ENCODE measurements around the gene ICE2.
A peak's percentile ranks its signal among the peaks of the same experiment; 100 is the strongest.

ICE2 gene

DNA sequence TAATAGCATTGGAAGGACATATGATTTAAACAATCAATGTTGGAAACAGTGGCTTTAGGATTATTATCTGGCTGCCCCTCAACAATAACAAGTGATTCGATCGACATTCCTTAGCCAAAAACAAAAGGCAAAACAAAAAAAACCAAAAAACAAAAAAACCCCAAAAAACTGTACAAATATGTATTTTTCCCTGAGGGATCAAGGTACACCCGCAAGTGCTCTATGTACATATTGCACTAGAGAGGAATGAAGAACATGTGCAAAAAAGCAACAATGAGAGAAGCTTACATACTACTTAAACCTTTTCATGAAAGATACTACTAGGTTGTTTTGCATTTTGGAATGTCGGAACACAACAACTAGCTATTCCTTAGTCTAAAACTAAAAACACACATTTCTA, 14.2 kb upstream of the ICE2 start:
- H3K4me1 ChIP-seq (ENCODE audit: insufficient read depth, insufficient read length), result no peaks in the 10 kb centered on the region
- TF ChIP-seq SUZ12 (IDR thresholded peaks at IDR 0.05; ENCODE audit: extremely low read depth, insufficient read depth, insufficient read length) (no peak), ZNF274 (IDR thresholded peaks at IDR 0.05; ENCODE audit: low read depth, low read length) (no peak), YY1 (IDR thresholded peaks at IDR 0.05; ENCODE audit: insufficient read depth, insufficient read length) (no peak)
- DNase-seq (ENCODE audit: low read depth, low spot score), result no peak
- no peaks in the 10 kb centered on the region for H3K9me3 ChIP-seq (ENCODE audit: insufficient read depth, low read length)
- H3K4me3 ChIP-seq (ENCODE audit: insufficient read length, low read depth), result no peak overlapping the region
- no peak overlapping the region for H3K9ac ChIP-seq (ENCODE audit: insufficient read length, low read depth)
- H3K36me3 ChIP-seq (ENCODE audit: insufficient read depth, insufficient read length, low read length), result peaks cover 2% of the 10 kb centered on the region
- H3K27me3 ChIP-seq (ENCODE audit: insufficient read depth, insufficient read length), result no peaks in the 10 kb centered on the region

DNA sequence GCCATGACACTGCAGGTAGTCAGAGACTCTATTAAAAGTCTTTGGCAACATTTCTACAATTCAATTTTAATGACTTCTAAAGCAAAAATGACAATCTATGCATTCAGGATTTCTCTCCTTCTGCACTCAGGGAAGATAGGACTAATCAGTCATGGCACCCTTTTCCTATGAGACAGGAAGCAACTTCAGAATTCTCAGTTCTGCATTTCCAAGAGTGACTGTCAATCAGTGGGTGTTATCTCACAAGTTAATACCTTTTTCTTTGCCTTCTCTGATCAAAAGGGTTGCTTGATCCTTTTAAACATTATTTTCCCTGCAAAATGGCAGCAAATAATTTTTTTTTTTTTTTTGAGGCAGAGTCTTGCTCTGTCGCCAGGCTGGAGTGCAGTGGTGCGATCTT, 7.8 kb upstream of the ICE2 start:
- Histone ChIP-seq H3K4me3 (ENCODE audit: insufficient read length, low read depth) (no peak overlapping the region), H3K9ac (ENCODE audit: insufficient read length, low read depth) (no peak overlapping the region), H3K36me3 (ENCODE audit: insufficient read depth, insufficient read length, low read length) (no peaks in the 10 kb centered on the region), H3K9me3 (ENCODE audit: insufficient read depth, low read length) (no peaks in the 10 kb centered on the region), H3K4me1 (ENCODE audit: insufficient read depth, insufficient read length) (no peaks in the 10 kb centered on the region), H3K27me3 (ENCODE audit: insufficient read depth, insufficient read length) (no peaks in the 10 kb centered on the region)
- DNase-seq (ENCODE audit: low read depth, low spot score), result no peak
- TF ChIP-seq ZNF274 (IDR thresholded peaks at IDR 0.05; ENCODE audit: low read depth, low read length), result no peak
- no peak for TF ChIP-seq SUZ12 (IDR thresholded peaks at IDR 0.05; ENCODE audit: extremely low read depth, insufficient read depth, insufficient read length)
- no peak for TF ChIP-seq YY1 (IDR thresholded peaks at IDR 0.05; ENCODE audit: insufficient read depth, insufficient read length)

DNA sequence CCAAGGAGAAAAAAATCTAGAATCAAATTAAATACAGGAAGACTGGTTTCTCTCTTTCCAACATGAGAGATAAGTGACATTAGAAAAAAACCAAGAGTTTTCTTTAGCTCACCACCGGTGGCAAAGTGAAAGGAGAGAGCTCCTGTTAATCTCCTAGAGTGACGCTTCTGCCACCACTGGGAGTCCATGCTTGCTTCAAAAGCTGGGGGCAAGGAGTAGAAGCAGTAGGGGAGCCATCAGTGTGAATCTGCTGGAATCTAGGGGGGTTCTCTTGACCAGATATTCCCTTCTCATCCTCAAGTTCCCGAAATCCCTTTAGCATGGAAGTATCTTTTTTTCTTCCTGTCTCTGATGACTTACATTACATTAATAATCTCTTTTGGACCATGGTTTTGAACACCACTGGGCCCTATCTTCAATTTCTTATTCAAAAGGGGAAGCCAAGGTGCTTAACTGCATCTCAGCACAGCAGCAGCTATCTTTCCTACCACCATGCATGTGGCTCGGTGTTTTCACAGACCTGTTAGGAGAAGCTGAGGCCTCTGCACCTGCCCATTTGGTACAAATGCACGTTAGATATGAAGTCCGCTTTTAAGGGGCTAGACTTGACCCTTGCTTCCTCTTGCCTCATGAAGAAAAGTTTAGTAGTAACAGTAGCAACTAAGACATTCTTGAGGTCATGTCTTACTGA, 6.6 kb upstream of the ICE2 start:
- DNase-seq (ENCODE audit: low read depth, low spot score), result no peak
- H3K4me3 ChIP-seq (ENCODE audit: insufficient read length, low read depth), result no peak overlapping the region
- H3K9me3 ChIP-seq (ENCODE audit: insufficient read depth, low read length), result no peaks in the 10 kb centered on the region
- H3K9ac ChIP-seq (ENCODE audit: insufficient read length, low read depth), result no peak overlapping the region
- TF ChIP-seq SUZ12 (IDR thresholded peaks at IDR 0.05; ENCODE audit: extremely low read depth, insufficient read depth, insufficient read length) (no peak), ZNF274 (IDR thresholded peaks at IDR 0.05; ENCODE audit: low read depth, low read length) (no peak), YY1 (IDR thresholded peaks at IDR 0.05; ENCODE audit: insufficient read depth, insufficient read length) (no peak)
- H3K4me1 ChIP-seq (ENCODE audit: insufficient read depth, insufficient read length), result no peaks in the 10 kb centered on the region
- H3K36me3 ChIP-seq (ENCODE audit: insufficient read depth, insufficient read length, low read length), result no peaks in the 10 kb centered on the region
- H3K27me3 ChIP-seq (ENCODE audit: insufficient read depth, insufficient read length), result no peaks in the 10 kb centered on the region

DNA sequence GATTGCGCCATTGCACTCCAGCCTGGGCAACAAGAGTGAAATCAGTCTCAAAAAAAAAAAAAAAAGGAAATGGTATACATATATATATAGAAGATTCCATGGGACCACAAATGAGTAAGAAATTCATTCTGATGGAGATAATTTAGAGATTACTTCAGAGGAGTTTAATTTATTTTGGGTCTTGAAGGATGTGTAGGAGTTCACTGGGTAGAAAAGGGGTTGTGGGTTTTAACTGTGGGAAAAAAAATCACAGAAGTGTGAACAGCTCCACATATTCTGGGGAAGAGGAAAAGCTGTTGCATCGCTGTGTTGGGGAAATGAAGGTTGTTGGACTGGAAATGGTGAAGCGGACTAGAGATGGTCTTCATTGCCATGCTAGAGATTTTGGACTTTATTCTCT, 4.1 kb upstream of the ICE2 start:
- no peaks in the 10 kb centered on the region for H3K36me3 ChIP-seq (ENCODE audit: insufficient read depth, insufficient read length, low read length)
- TF ChIP-seq SUZ12 (IDR thresholded peaks at IDR 0.05; ENCODE audit: extremely low read depth, insufficient read depth, insufficient read length) (no peak), ZNF274 (IDR thresholded peaks at IDR 0.05; ENCODE audit: low read depth, low read length) (no peak), YY1 (IDR thresholded peaks at IDR 0.05; ENCODE audit: insufficient read depth, insufficient read length) (no peak)
- no peaks in the 10 kb centered on the region for H3K27me3 ChIP-seq (ENCODE audit: insufficient read depth, insufficient read length)
- H3K9me3 ChIP-seq (ENCODE audit: insufficient read depth, low read length), result no peaks in the 10 kb centered on the region
- H3K4me3 ChIP-seq (ENCODE audit: insufficient read length, low read depth), result no peak overlapping the region
- no peak overlapping the region for H3K9ac ChIP-seq (ENCODE audit: insufficient read length, low read depth)
- DNase-seq (ENCODE audit: low read depth, low spot score), result no peak
- no peaks in the 10 kb centered on the region for H3K4me1 ChIP-seq (ENCODE audit: insufficient read depth, insufficient read length)

DNA sequence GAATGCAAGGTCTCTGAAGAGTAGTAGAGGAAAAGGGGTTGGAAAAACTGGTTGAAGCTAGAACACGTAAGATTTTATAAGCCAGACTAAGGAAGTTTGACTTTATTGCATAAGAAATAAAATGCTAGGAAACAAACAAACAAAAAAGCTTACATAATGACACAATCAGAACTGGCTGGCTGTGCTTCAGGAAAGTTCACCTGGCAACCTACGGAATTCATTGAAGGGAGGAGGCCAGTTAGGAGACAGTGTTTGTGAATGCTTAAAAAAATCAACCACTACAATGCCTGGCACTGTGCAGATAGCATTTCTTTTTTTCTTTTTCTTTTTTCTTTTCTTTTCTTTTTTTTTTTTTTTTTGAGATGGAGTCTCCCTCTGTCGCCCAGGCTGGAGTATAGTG, 1.9 kb upstream of the ICE2 start:
- no peak for DNase-seq (ENCODE audit: low read depth, low spot score)

DNA sequence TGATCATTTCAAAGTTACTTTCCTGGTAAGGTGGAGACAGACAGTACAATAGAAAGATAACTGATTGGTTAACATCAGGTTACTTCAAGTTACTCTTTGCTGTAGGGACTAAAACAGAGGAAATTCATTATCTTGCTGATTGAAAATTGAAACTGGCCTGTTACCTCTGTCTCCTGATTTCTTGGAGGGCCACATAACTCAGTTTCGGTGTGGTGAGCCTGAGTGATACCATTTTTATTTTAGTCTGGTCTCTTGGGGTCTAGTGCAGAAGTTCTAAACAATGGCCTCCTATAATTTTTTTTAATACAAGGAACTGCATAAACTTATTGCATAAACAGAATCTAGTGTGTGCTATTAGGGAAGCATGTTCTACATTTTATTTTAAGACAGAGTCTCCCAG, 1.2 kb upstream of the ICE2 start:
- H3K9me3 ChIP-seq (ENCODE audit: insufficient read depth, low read length), result no peaks in the 10 kb centered on the region
- no peak for TF ChIP-seq YY1 (IDR thresholded peaks at IDR 0.05; ENCODE audit: insufficient read depth, insufficient read length)
- TF ChIP-seq ZNF274 (IDR thresholded peaks at IDR 0.05; ENCODE audit: low read depth, low read length), result no peak
- TF ChIP-seq SUZ12 (IDR thresholded peaks at IDR 0.05; ENCODE audit: extremely low read depth, insufficient read depth, insufficient read length), result no peak
- DNase-seq (ENCODE audit: low read depth, low spot score), result no peak
- H3K36me3 ChIP-seq (ENCODE audit: insufficient read depth, insufficient read length, low read length), result peaks cover 15% of the 10 kb centered on the region
- no peaks in the 10 kb centered on the region for H3K4me1 ChIP-seq (ENCODE audit: insufficient read depth, insufficient read length)
- no peak overlapping the region for H3K4me3 ChIP-seq (ENCODE audit: insufficient read length, low read depth)
- H3K9ac ChIP-seq (ENCODE audit: insufficient read length, low read depth), result no peak overlapping the region
- no peaks in the 10 kb centered on the region for H3K27me3 ChIP-seq (ENCODE audit: insufficient read depth, insufficient read length)

More for the DNA sequence above, 1.9 kb upstream of the ICE2 start:
- Histone ChIP-seq H3K4me3 (ENCODE audit: insufficient read length, low read depth) (no peak overlapping the region), H3K27me3 (ENCODE audit: insufficient read depth, insufficient read length) (no peaks in the 10 kb centered on the region), H3K36me3 (ENCODE audit: insufficient read depth, insufficient read length, low read length) (peaks cover 8% of the 10 kb centered on the region), H3K4me1 (ENCODE audit: insufficient read depth, insufficient read length) (no peaks in the 10 kb centered on the region), H3K9ac (ENCODE audit: insufficient read length, low read depth) (no peak overlapping the region), H3K9me3 (ENCODE audit: insufficient read depth, low read length) (no peaks in the 10 kb centered on the region)
- TF ChIP-seq ZNF274 (IDR thresholded peaks at IDR 0.05; ENCODE audit: low read depth, low read length) (no peak), SUZ12 (IDR thresholded peaks at IDR 0.05; ENCODE audit: extremely low read depth, insufficient read depth, insufficient read length) (no peak), YY1 (IDR thresholded peaks at IDR 0.05; ENCODE audit: insufficient read depth, insufficient read length) (no peak)

DNA sequence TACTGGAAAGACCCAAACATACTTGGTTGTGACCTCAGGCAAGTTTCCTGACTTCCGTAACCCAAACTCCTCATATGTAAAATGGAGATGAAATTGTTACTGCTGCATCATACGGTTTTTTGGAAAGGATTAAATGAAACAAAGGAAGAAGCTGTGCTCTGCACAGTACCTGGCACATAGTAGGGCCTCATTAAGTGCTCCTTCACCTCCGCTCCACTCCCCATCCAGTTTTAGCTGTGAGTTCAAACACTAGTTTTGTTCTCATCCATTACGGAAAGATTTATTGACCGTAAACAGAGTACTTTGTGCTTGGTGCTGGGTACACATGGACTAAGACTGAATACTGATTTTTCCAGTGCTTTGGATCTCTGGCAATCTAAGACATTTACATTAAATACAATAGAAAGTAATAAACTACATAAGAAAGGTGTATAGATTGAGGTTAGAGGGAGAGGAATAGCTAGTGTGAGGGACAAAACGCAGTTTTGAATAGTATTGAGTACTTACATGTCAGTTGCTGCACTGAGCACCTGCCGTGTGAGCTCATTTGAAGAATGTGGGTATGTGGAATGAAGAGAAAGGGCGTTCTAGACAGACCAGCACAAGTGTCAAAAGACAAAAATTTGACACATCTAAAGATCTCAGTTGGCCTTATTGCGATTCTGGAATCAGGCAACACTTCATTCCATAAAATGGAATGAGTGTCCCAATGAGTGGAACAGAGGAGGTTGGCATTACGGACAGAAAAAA, 594 bp upstream of the ICE2 start:
- H3K4me3 ChIP-seq (ENCODE audit: insufficient read length, low read depth), result peak overlapping the region; percentile 94
- TF ChIP-seq SUZ12 (IDR thresholded peaks at IDR 0.05; ENCODE audit: extremely low read depth, insufficient read depth, insufficient read length), result no peak
- TF ChIP-seq ZNF274 (IDR thresholded peaks at IDR 0.05; ENCODE audit: low read depth, low read length), result no peak
- TF ChIP-seq YY1 (IDR thresholded peaks at IDR 0.05; ENCODE audit: insufficient read depth, insufficient read length), result no peak
- no peaks in the 10 kb centered on the region for H3K4me1 ChIP-seq (ENCODE audit: insufficient read depth, insufficient read length)
- H3K9me3 ChIP-seq (ENCODE audit: insufficient read depth, low read length), result no peaks in the 10 kb centered on the region
- H3K27me3 ChIP-seq (ENCODE audit: insufficient read depth, insufficient read length), result no peaks in the 10 kb centered on the region
- peak overlapping the region; percentile 98 for H3K9ac ChIP-seq (ENCODE audit: insufficient read length, low read depth)
- no peak for DNase-seq (ENCODE audit: low read depth, low spot score)
- H3K36me3 ChIP-seq (ENCODE audit: insufficient read depth, insufficient read length, low read length), result peaks cover 22% of the 10 kb centered on the region
